Nephron progenitor cell (in vitro differentiated cells): ENCODE data around the gene JAG1.

ENCODE experiments used
- DNase-seq: peaks from one replicate; pipeline ENCODE4 v3.0.0; 2021
- H3K27ac Mint-ChIP-seq: 2 replicates; pipeline ENCODE4 v1.8.0; 2021; ENCODE audit warnings: mild to moderate bottlenecking, moderate library complexity, mixed read lengths
- H3K27me3 Mint-ChIP-seq: 2 replicates; pipeline ENCODE4 v1.8.0; 2021; ENCODE audit warnings: mild to moderate bottlenecking, low read depth, mixed read lengths; ENCODE audit not compliant: poor library complexity
- H3K36me3 Mint-ChIP-seq: 2 replicates; pipeline ENCODE4 v1.8.0; 2021; ENCODE audit warnings: low read depth, mixed read lengths
- H3K4me1 Mint-ChIP-seq: 2 replicates; pipeline ENCODE4 v1.8.0; 2021; ENCODE audit warnings: mixed read lengths
- H3K4me3 Mint-ChIP-seq: 2 replicates; pipeline ENCODE4 v1.8.0; 2021; ENCODE audit warnings: mild to moderate bottlenecking, moderate library complexity, mixed read lengths
- H3K9me3 Mint-ChIP-seq: 2 replicates; pipeline ENCODE4 v1.8.0; 2021; ENCODE audit warnings: mild to moderate bottlenecking, moderate library complexity, mixed read lengths
- TF ChIP-seq, protein P1 (sequence below): fragments of 200-600 bp; sonication (generic); IDR thresholded peaks from 2 replicates; pipeline ENCODE4 v1.5.0; 2021; ENCODE audit warnings: antibody characterized with exemption

The JAG1 gene

DNA sequence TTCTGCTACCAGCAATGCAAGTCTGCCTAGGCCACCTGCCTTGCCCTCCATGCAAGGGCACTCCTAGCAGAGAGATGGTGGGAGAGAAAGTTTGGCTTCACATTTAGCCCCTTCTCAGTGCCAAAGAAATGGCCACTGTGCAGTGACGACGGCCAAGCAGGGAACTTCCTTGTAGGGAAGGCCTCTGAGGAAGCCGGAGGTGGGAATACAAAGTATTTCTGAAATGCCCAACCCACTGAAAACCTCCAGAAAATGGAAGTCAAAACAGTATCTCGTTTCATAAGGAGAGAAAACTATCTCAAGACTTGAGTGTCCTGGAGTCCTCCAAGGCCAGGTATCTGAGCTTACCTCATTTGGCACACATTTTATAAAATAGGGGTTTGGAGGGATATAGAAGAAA is 42.7 kb downstream of the JAG1 start:
- H3K9me3 Mint-ChIP-seq: no peaks in the 10 kb centered on the region
- no peak overlapping the region for H3K4me3 Mint-ChIP-seq
- H3K4me1 Mint-ChIP-seq: peaks cover 91% of the 10 kb centered on the region
- H3K27ac Mint-ChIP-seq: peak overlapping the region; percentile 98
- no peaks in the 10 kb centered on the region for H3K36me3 Mint-ChIP-seq
- no peaks in the 10 kb centered on the region for H3K27me3 Mint-ChIP-seq
- TF ChIP-seq, protein P1, sequence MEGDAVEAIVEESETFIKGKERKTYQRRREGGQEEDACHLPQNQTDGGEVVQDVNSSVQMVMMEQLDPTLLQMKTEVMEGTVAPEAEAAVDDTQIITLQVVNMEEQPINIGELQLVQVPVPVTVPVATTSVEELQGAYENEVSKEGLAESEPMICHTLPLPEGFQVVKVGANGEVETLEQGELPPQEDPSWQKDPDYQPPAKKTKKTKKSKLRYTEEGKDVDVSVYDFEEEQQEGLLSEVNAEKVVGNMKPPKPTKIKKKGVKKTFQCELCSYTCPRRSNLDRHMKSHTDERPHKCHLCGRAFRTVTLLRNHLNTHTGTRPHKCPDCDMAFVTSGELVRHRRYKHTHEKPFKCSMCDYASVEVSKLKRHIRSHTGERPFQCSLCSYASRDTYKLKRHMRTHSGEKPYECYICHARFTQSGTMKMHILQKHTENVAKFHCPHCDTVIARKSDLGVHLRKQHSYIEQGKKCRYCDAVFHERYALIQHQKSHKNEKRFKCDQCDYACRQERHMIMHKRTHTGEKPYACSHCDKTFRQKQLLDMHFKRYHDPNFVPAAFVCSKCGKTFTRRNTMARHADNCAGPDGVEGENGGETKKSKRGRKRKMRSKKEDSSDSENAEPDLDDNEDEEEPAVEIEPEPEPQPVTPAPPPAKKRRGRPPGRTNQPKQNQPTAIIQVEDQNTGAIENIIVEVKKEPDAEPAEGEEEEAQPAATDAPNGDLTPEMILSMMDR: no peak
- DNase-seq: no peak

DNA sequence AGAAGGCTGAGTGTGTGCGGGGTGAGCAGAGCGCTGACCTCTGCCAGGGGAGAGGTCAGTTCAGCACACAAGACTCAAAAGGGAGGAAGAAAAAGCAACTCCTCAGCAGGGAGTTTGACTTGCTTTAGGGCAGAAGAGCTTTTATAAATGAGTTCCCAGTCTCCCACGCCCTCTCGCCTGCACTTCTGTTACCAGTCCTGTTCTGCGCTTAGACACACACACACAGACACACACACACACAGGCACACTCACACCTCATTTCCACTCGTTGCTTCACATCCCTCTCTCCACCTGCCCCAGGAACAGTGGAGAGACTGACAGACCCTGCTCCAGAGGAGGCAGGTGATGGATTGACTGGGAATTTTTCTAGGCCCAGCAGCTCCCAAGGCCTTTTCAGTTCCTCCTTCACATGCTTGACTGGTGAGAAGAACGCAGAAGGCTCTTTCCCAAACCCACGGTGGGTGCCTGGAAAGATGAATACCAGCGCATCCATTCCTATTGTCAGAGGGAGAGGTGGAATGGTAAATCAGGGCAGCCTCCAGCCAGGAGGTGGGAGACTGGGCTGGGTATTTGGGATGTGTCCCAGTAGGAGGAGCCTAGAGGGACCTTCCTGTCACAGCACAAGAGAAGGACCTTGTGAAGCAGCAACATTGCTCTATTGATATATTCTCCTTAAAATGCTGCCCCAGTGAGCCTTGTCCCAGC is 43.7 kb downstream of the JAG1 start:
- Mint-ChIP-seq H3K9me3 (no peaks in the 10 kb centered on the region), H3K36me3 (peaks cover 7% of the 10 kb centered on the region), H3K27me3 (no peaks in the 10 kb centered on the region), H3K27ac (peak overlapping the region; percentile 98), H3K4me3 (peak overlapping the region; percentile 55), H3K4me1 (peaks cover 95% of the 10 kb centered on the region)
- TF ChIP-seq, protein P1: no peak
- peak; percentile 39 for DNase-seq

DNA sequence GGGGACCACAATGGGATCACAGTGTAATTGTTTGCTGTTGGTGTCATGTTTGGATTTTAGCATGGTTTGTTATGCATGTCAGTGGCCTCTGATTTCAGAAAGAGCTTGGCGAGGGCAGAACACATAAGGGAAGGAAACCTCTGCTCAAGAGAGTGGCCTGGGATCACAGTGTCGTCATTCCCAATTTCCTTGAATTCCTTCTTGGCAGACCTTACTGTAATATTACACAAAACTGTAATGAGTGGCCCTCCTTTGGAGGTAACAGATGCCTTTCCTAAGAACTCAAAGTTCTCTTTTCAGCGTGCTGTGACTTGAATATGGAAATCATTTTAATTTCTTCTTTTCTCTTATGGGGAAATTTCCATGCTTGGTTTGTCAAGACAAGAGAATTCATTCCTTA is 46.9 kb downstream of the JAG1 start:
- Mint-ChIP-seq H3K27me3 (peaks cover 3% of the 10 kb centered on the region), H3K4me3 (no peak overlapping the region), H3K4me1 (peaks cover 81% of the 10 kb centered on the region), H3K36me3 (peaks cover 29% of the 10 kb centered on the region), H3K27ac (no peak overlapping the region), H3K9me3 (no peaks in the 10 kb centered on the region)
- DNase-seq: no peak
- TF ChIP-seq, protein P1: no peak

DNA sequence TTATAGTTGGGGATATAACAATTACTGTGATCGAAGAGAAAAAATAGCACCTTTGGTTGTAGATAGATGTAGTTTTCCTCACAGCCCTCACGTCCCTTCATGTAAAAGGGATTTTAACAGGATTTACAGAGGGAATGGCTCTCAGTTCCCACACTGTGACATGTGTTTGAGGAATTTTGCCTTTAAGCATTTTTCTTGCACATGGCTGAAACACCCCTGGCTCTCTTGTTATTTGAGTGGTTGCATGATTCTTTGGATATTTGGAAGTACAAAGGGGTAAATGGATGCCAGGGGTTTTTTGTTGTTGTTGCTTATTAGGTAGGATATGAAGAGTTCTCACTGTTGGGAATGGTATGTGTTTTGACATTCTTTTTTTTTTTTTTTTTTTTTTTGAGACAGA is 48.2 kb downstream of the JAG1 start:
- no peak overlapping the region for H3K4me3 Mint-ChIP-seq
- H3K27ac Mint-ChIP-seq: no peak overlapping the region
- H3K4me1 Mint-ChIP-seq: peaks cover 80% of the 10 kb centered on the region
- peaks cover 33% of the 10 kb centered on the region for H3K36me3 Mint-ChIP-seq
- peaks cover 3% of the 10 kb centered on the region for H3K27me3 Mint-ChIP-seq
- no peak for DNase-seq
- H3K9me3 Mint-ChIP-seq: no peaks in the 10 kb centered on the region
- TF ChIP-seq, protein P1: no peak

DNA sequence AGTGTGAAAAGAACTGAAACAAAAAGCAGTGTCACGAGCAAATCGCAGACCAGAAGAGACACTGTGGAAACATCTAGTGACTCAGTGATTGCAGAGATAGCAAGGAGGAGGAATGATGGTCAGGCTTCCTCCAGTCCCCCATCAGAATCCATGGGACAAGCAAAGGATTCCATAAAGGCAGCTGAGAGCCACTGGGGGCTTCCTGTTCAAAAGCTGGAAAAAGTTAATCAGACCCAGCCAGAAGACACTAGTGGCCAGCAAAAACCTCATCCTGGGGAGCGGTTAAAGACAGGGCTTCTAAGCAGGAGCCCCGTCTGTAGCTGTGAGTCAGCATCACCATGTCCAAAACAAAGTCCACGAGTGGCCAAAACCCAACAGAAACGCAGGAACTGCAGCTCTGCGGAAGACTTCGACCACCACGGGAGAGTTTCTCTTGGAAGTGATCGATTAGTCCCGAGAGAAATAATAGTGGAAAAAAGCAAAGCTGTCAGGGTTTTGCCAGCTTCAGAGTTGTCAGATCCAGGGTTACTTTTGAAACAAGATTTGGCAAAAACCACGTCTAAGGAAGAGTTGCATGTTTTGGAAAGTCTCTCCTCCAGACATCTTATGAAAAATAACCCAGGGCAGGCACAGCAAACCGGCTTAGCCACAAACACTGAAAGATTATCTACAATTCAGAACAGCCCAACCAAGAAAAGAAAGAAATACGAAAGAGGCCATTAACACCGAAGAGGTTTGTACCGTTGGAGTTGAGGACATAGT is 51.0 kb downstream of the JAG1 start:
- H3K4me1 Mint-ChIP-seq: peaks cover 76% of the 10 kb centered on the region
- TF ChIP-seq, protein P1: no peak
- peaks cover 3% of the 10 kb centered on the region for H3K27me3 Mint-ChIP-seq
- H3K4me3 Mint-ChIP-seq: no peak overlapping the region
- DNase-seq: no peak
- H3K9me3 Mint-ChIP-seq: no peaks in the 10 kb centered on the region
- H3K36me3 Mint-ChIP-seq: peaks cover 33% of the 10 kb centered on the region
- H3K27ac Mint-ChIP-seq: peak overlapping the region; percentile 30

DNA sequence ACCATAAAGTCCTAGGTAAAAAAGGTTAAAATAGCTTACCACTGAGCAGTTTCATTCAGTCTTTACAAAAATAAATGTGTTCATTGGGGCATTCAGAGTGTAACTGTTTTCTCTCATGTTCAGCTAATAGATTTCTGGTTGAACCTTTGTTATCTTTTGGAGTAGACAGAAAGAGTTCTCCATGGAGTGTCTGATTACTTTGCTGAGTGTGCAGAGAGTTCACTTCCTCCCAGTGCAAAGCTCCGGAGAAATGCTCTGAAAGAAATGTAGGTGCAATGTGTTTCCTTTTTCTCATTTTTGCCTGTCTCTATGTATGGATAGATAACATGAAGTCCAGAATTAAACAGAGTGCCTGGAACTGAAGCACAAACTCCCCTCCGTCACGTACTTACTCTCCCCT is 52.6 kb downstream of the JAG1 start:
- H3K27me3 Mint-ChIP-seq: peaks cover 3% of the 10 kb centered on the region
- no peaks in the 10 kb centered on the region for H3K9me3 Mint-ChIP-seq
- no peak for DNase-seq
- TF ChIP-seq, protein P1: no peak
- no peak overlapping the region for H3K4me3 Mint-ChIP-seq
- H3K36me3 Mint-ChIP-seq: peaks cover 38% of the 10 kb centered on the region
- H3K4me1 Mint-ChIP-seq: peaks cover 68% of the 10 kb centered on the region
- H3K27ac Mint-ChIP-seq: peak overlapping the region; percentile 18
